Upper lobe of left lung (tissue), 4 donors: ENCODE data around the gene ZDHHC14.

ENCODE experiments used
- CTCF ChIP-seq, 6 experiments: fragments of 450-650 bp in 4 of 6; fragments of 200-600 bp in 2 of 6; sonication (generic) in 2 of 6; IDR thresholded peaks; one replicate each; pipeline ENCODE4 v1.5.1; 2016 to 2019; ENCODE audit warnings: antibody characterized with exemption in 6 of 6
- EP300 ChIP-seq, 4 donors: sonication (generic); formaldehyde crosslinking; IDR thresholded peaks; one replicate each; pipeline ENCODE4 v1.5.1; 2017; ENCODE audit warnings: antibody characterized with exemption in 4 of 4, control low read depth in 2 of 4
- POLR2A ChIP-seq, 4 donors: fragments of 450-650 bp; IDR thresholded peaks; one replicate each; pipeline ENCODE4 v1.5.1; 2016 to 2017; ENCODE audit warnings: antibody characterized with exemption in 4 of 4, mild to moderate bottlenecking in 2 of 4
- POLR2AphosphoS5 ChIP-seq, 2 donors: sonication (generic); formaldehyde crosslinking; IDR thresholded peaks; one replicate each; pipeline ENCODE4 v1.5.1; 2017; ENCODE audit warnings: antibody characterized with exemption in 2 of 2

DNA sequence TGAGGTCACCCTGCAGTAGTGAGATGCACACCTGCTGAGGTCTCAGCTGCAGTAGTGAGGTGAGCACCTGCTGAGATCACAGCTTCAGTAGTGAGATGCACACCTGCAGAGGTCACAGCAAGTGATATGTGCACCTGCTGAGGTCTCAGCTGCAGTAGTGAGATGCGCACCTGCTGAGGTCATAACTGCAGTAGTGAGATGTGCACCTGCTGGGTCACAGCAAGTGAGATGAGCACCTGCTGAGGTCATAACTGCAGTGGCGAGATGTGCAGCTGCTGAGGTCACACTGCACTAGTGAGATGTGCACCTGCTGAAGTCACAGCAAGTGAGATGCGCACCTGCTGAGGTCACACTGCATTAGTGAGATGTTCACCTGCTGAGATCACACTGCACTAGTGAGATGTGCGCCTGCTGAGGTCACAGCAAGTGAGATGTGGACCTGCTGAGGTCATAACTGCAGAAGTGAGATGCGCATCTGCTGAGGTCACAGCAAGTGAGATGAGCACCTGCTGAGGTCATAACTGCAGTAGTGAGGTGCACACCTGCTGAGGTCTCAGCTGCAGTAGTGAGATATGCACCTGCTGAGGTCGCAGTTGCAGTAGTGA lies 20.8 kb downstream of the ZDHHC14 start:
- TF ChIP-seq POLR2A (IDR thresholded peaks at IDR 0.05) (no peak), POLR2AphosphoS5 (IDR thresholded peaks at IDR 0.05) (no peak), CTCF (IDR thresholded peaks at IDR 0.05) (no peak), EP300 (IDR thresholded peaks at IDR 0.05) (no peak)
